ENCODE data around the gene EED. TPM values are rescaled to one million over a fixed set of nuclear protein-coding genes. Genes with fewer than 3 reads are reported as not detected.
A peak's percentile ranks its signal among the peaks of the same experiment; 100 is the strongest.

EED gene
- total and polyA plus RNA-seq, 8 donors = 5.1 to 14.0 (median 8.9) TPM

DNA sequence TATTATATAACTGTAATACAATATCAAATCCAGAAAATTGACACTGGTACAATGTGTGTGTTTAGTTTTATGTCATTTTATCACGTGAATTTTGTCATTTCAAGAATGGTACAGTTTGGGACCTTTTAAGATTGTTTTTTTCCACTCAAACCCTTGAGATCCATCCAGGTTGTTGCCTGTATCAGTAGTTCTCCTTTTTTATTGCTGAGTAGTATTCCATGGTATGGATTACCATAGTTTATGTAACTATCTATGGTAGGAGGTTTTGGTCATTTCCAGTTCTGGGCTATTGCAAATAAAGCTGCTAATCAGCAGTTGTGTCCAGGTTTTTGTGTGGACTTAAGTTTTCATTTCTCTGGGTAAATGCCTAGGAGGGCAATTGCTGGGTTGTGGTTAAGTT, 25.1 kb downstream of the EED start:
- TF ChIP-seq, protein P1, sequence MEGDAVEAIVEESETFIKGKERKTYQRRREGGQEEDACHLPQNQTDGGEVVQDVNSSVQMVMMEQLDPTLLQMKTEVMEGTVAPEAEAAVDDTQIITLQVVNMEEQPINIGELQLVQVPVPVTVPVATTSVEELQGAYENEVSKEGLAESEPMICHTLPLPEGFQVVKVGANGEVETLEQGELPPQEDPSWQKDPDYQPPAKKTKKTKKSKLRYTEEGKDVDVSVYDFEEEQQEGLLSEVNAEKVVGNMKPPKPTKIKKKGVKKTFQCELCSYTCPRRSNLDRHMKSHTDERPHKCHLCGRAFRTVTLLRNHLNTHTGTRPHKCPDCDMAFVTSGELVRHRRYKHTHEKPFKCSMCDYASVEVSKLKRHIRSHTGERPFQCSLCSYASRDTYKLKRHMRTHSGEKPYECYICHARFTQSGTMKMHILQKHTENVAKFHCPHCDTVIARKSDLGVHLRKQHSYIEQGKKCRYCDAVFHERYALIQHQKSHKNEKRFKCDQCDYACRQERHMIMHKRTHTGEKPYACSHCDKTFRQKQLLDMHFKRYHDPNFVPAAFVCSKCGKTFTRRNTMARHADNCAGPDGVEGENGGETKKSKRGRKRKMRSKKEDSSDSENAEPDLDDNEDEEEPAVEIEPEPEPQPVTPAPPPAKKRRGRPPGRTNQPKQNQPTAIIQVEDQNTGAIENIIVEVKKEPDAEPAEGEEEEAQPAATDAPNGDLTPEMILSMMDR (IDR thresholded peaks at IDR 0.05) = no peak
- Histone ChIP-seq H3K4me1 (peaks cover 0 to 4% (median 0%) of the 10 kb centered on the region in 3 donors), H3K4me3 (no peak overlapping the region), H3K9me3 (no peaks in the 10 kb centered on the region), H3K36me3 (no peaks in the 10 kb centered on the region), H3K27ac (no peak overlapping the region), H3K27me3 (no peaks in the 10 kb centered on the region)
- intact Hi-C loops (cut with DNase I) = no loop called here
- FAIRE-seq = no peak
- DNase-seq = no peak
- ATAC-seq = no peak
- 68 to 74% methylated on average over 1 of the region's 1 CpG for WGBS, 2 donors

DNA sequence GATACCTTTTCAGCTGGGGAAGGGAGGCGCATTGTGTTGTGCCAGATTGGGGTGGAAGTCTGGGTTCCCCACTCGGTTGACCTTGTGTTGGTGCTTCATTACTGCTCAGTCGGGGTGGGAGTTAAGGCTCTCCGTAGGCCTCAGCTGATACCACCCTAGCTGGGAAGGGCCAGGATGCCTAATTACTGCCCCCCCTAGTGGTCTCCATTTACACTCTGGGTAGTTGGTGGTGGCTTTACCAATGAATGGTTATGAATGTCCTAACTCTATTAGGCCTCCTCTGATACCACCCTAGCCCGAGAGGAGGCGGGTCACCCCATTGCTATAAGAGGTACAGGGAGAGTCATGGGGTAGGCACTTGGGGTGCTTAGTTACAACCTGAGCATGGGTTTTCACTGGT, 29.9 kb downstream of the EED start:
- peaks cover 0 to 4% (median 0%) of the 10 kb centered on the region in 3 donors for H3K36me3 ChIP-seq
- TF ChIP-seq, protein P1 (IDR thresholded peaks at IDR 0.05) = no peak
- 91 to 93% methylated on average over 6 of the region's 6 CpGs for WGBS, 2 donors
- H3K4me3 ChIP-seq = no peak overlapping the region
- ATAC-seq (peak in 1 of 4 donors; percentile 32), FAIRE-seq (no peak), DNase-seq (no peak)
- H3K27ac ChIP-seq = peak overlapping the region in 2 of 4 donors; percentile 56 to 61
- H3K9me3 ChIP-seq = no peaks in the 10 kb centered on the region
- intact Hi-C loops (cut with DNase I) = no loop called here
- peaks cover 0 to 22% (median 5%) of the 10 kb centered on the region in 3 donors for H3K4me1 ChIP-seq
- no peaks in the 10 kb centered on the region for H3K27me3 ChIP-seq

DNA sequence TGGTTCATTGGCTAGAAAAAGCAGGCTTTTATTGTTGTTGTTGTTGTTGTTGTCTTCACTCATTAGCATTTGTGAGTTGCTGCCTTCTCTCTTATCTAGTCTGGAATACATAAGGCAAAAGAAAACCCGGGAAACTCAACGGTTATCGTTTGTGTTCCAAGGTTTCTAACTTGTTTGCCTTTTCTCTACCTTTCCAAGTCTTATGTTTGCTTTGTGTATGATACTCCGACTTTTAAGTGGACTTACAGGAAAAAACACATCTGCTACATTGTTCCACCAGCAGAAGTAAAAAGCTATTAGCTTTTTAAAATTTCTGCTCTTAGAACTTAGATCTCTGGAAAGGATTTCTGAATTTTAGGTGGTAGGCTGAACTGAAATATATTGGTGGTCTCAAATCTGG, 30.4 kb downstream of the EED start:
- ATAC-seq (peak; percentile 72 to 93 (median 86)), FAIRE-seq (no peak), DNase-seq (no peak)
- TF ChIP-seq, protein P1 (IDR thresholded peaks at IDR 0.05) = no peak
- Histone ChIP-seq H3K4me1 (peaks cover 0 to 22% (median 5%) of the 10 kb centered on the region in 3 donors), H3K9me3 (no peaks in the 10 kb centered on the region), H3K27me3 (no peaks in the 10 kb centered on the region), H3K27ac (peak overlapping the region in 2 of 4 donors; percentile 56 to 61), H3K4me3 (no peak overlapping the region), H3K36me3 (peaks cover 0 to 9% (median 0%) of the 10 kb centered on the region in 3 donors)
- intact Hi-C loops (cut with DNase I) = no loop called here
- 24 to 27% methylated on average over 4 of the region's 4 CpGs for WGBS, 2 donors

DNA sequence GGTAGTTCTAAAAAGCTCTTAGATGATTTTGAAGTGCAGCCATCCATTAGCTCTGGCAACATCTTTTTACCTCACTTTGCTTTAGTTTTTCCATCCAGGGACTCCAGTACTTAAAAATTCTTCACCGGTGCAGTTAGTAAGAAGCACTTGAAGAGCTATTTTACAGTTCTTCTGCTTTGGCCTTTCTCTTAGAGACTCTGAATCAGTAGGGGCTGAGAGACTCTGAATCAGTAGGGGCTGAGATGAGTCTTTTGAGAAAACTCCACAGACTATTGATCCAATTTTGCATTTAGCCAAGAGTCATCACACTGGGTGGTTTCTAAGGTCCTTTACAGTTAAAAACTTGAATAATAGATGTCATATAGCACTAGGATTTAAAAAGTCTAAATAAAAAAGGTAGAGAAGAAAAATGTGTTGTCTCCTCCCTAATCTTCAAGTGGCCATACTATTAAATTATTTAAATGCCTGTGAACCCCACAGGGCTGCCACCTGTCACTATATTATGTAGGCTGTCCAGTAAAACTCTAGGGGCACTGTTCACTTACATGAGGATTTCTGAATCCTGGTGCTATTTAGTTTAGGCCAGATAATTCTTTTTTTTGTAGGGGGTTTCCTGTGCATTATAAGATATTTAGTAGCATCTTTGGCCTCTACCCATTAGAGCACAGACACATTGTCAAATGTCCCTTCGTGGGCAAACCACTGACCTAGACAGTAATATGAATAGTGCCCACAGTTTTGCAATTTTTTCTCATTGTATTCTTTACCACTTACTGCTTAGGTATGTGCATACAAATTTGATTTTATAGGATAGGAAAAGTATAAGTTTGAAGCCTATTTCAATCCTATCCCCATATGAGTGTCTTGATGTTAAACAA, 31.2 kb downstream of the EED start:
- TF ChIP-seq, protein P1 (IDR thresholded peaks at IDR 0.05) = no peak
- 62 to 64% methylated on average over 2 of the region's 2 CpGs for WGBS, 2 donors
- H3K27me3 ChIP-seq = no peaks in the 10 kb centered on the region
- no peaks in the 10 kb centered on the region for H3K9me3 ChIP-seq
- intact Hi-C loops (cut with DNase I) = no loop called here
- peaks cover 0 to 11% (median 0%) of the 10 kb centered on the region in 3 donors for H3K36me3 ChIP-seq
- H3K4me1 ChIP-seq = peaks cover 0 to 22% (median 5%) of the 10 kb centered on the region in 3 donors
- DNase-seq = no peak
- no peak overlapping the region for H3K4me3 ChIP-seq
- H3K27ac ChIP-seq = peak overlapping the region in 2 of 4 donors; percentile 56 to 61
- ATAC-seq = peak; percentile 41 to 54 (median 50)
- FAIRE-seq = no peak

DNA sequence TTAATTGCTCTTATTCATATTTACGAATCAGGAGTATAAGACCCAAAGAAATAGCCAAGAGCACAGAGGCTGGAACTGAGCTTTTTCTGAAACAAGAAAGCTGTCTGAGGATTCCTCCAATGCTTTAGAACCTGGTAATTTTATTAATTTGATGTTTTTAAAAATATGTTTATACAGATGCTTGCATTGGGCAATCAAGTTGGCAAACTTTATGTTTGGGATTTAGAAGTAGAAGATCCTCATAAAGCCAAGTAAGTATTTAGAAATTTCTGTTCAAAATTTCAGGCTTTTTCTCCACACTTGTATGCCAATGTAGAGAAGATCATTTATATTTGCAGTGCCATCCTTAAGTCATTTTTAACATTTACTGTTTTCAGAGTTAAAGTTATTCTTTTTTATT, 33.2 kb downstream of the EED start:
- DNase-seq (no peak), FAIRE-seq (no peak), ATAC-seq (no peak)
- Histone ChIP-seq H3K27me3 (no peaks in the 10 kb centered on the region), H3K4me3 (no peak overlapping the region), H3K9me3 (no peaks in the 10 kb centered on the region), H3K4me1 (peaks cover 0 to 22% (median 5%) of the 10 kb centered on the region in 3 donors), H3K36me3 (peaks cover 0 to 11% (median 0%) of the 10 kb centered on the region in 3 donors), H3K27ac (no peak overlapping the region)
- intact Hi-C loops (cut with DNase I) = no loop called here
- TF ChIP-seq, protein P1 (IDR thresholded peaks at IDR 0.05) = no peak
- 93 to 95% methylated on average over 1 of the region's 1 CpG for WGBS, 2 donors
